Ascending aorta (tissue), 2 donors: ENCODE data around the gene OVOL3. TPM values are rescaled to one million over a fixed set of nuclear protein-coding genes. Genes with fewer than 3 reads are reported as not detected.

ENCODE experiments used
- DNase-seq, 2 donors: peaks; one replicate each; pipeline ENCODE4 v3.0.0-alpha.2; 2019; ENCODE audit warnings: low spot score in 2 of 2
- H3K27ac ChIP-seq, 2 donors: fragments of 200-600 bp; sonication (generic); one replicate each; pipeline ENCODE4 v1.5.1; 2016 to 2017; ENCODE audit warnings: mild to moderate bottlenecking in 1 of 2
- H3K27me3 ChIP-seq: fragments of 200-600 bp; sonication (generic); one replicate; pipeline ENCODE4 v1.5.1; 2017
- H3K36me3 ChIP-seq, 2 donors: fragments of 200-600 bp; sonication (generic); one replicate each; pipeline ENCODE4 v1.5.1; 2016
- H3K4me1 ChIP-seq, 2 donors: fragments of 200-600 bp; sonication (generic); one replicate each; pipeline ENCODE4 v1.5.1; 2016 to 2017; ENCODE audit warnings: mild to moderate bottlenecking in 1 of 2
- H3K4me3 ChIP-seq, 2 donors: fragments of 200-600 bp; sonication (generic); one replicate each; pipeline ENCODE4 v1.5.1; 2016 to 2017; ENCODE audit warnings: mild to moderate bottlenecking in 1 of 2
- H3K9me3 ChIP-seq, 2 donors: fragments of 200-600 bp; sonication (generic); one replicate each; pipeline ENCODE4 v1.5.1; 2016
- CTCF ChIP-seq, 3 experiments: fragments of 200-600 bp in 2 of 3; fragments of 450-650 bp in 1 of 3; sonication (generic) in 2 of 3; IDR thresholded peaks; one replicate each; pipeline ENCODE4 v1.5.1; 2016 to 2019; ENCODE audit warnings: antibody characterized with exemption in 3 of 3, mild to moderate bottlenecking in 1 of 3, moderate library complexity in 1 of 3
- intact Hi-C: fragments of 100-400 bp; cut with DNase I; formaldehyde crosslinking; loops from one replicate; pipeline ENCODE4 v1.15.1; 2023
- total RNA-seq: library from RNA; depleted of rRNA; stranded (reverse); fragments of >200 nt; gene quantifications from one replicate; pipeline ENCODE4 v1.1.0, GENCODE V29; 2016

The OVOL3 gene
- total RNA-seq, 1 donor from 2014 or later, result not detected

- intact Hi-C loops, result no loop called here
Observed at GRCh38 chr19:36073121-36073876, 37.6 kb upstream of the OVOL3 start.

GRCh38 chr19:36079389-36079945, 31.5 kb upstream of the OVOL3 start:
- TF ChIP-seq CTCF (IDR thresholded peaks at IDR 0.05), result no peak
- no peaks in the 10 kb centered on the region for H3K4me1 ChIP-seq
- no peak for DNase-seq
- no peak overlapping the region for H3K27ac ChIP-seq
- no peaks in the 10 kb centered on the region for H3K9me3 ChIP-seq
- H3K27me3 ChIP-seq, result no peaks in the 10 kb centered on the region
- intact Hi-C loops, result no loop called here
- no peaks in the 10 kb centered on the region for H3K36me3 ChIP-seq
- H3K4me3 ChIP-seq, result no peak overlapping the region

More at GRCh38 chr19:36073121-36073876, 37.6 kb upstream of the OVOL3 start:
- H3K9me3 ChIP-seq, result no peaks in the 10 kb centered on the region
- no peak overlapping the region for H3K4me3 ChIP-seq
- H3K36me3 ChIP-seq, result no peaks in the 10 kb centered on the region
- no peak overlapping the region for H3K27ac ChIP-seq
- no peak for DNase-seq
- no peaks in the 10 kb centered on the region for H3K27me3 ChIP-seq
- no peaks in the 10 kb centered on the region for H3K4me1 ChIP-seq
- no peak for TF ChIP-seq CTCF (IDR thresholded peaks at IDR 0.05)

- Histone ChIP-seq H3K9me3 (no peaks in the 10 kb centered on the region), H3K27me3 (no peaks in the 10 kb centered on the region), H3K27ac (no peak overlapping the region), H3K4me3 (no peak overlapping the region), H3K36me3 (no peaks in the 10 kb centered on the region), H3K4me1 (no peaks in the 10 kb centered on the region)
- DNase-seq, result no peak
- intact Hi-C loops, result no loop called here
- no peak for TF ChIP-seq CTCF (IDR thresholded peaks at IDR 0.05)
Observed at GRCh38 chr19:36081385-36081784, 29.6 kb upstream of the OVOL3 start.

- Histone ChIP-seq H3K4me3 (no peak overlapping the region), H3K36me3 (no peaks in the 10 kb centered on the region), H3K27ac (no peak overlapping the region), H3K4me1 (no peaks in the 10 kb centered on the region), H3K27me3 (no peaks in the 10 kb centered on the region), H3K9me3 (no peaks in the 10 kb centered on the region)
- intact Hi-C loops, result no loop called here
- DNase-seq, result no peak
- TF ChIP-seq CTCF (IDR thresholded peaks at IDR 0.05), result no peak
Observed at GRCh38 chr19:36081894-36082293, 29.0 kb upstream of the OVOL3 start.

- H3K36me3 ChIP-seq, result no peaks in the 10 kb centered on the region
- no peaks in the 10 kb centered on the region for H3K4me1 ChIP-seq
- H3K4me3 ChIP-seq, result no peak overlapping the region
- no peak overlapping the region for H3K27ac ChIP-seq
- H3K9me3 ChIP-seq, result no peaks in the 10 kb centered on the region
- no peak for DNase-seq
- H3K27me3 ChIP-seq, result no peaks in the 10 kb centered on the region
- TF ChIP-seq CTCF (IDR thresholded peaks at IDR 0.05), result no peak
- intact Hi-C loops, result no loop called here
Observed at GRCh38 chr19:36082916-36083315, 28.0 kb upstream of the OVOL3 start.
